CD4-positive, alpha-beta T cell treated with Interferon gamma for 1 hour (primary cell): ENCODE results near the gene ASCL4.

ENCODE experiments used
- DNase-seq: peaks from one replicate; pipeline ENCODE4 v3.0.0-alpha.2; 2020

ASCL4 gene

DNA sequence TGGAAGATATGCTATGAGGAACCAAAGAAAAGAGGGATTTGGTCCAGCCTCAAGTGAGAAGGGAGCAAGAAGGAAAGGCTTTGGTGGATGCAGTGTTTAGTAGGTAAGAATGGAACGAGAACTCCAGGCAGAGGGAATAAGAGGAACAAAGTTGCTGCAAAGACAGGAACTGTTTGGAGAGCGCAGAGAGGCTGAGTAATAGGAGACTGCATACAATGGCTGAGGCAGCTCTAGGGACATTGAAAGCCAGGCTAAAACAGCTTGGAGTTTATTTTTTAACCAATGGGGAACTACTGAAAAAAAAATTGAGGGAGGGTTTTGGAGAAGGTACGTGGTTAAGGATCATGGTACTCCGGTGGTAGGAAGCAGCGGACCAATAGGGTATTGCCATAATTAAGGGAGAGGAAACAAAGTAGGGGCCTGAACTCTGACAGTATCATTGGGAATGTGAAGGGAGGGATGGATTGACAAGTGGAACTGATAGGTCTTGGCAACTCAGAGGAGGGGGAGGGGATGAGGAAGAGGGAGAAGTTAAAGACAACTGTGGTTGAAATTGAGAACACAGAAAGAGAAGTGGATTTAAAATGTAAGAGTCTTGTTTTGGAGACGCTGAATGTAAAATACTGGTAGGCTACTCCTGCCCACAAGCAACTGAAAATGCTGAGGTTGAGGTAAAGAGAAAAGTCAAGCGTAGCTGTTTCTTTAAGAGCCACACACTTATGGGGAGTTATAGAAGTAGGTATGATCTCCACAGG is 4.8 kb downstream of the ASCL4 start:
- DNase-seq: no peak

DNA sequence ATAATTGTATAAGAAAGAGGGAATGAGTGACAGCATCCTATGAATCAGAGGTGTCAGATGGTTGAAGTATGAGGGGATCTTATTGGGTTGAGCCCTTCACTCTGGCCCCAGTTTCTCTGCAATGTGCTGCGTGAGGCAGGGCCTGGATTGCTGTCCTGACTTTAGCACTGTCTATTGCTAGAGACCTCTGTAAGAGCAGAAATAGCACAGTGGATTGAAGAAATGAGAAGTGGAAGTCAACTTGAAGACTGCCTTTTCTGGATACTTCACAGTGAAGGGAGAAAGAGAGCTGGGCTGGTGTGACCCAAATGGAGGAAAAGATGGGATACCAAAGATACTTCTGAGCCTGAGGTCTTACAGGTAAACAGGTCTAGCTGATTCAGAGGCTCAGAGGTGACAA is 5.8 kb downstream of the ASCL4 start:
- no peak for DNase-seq

DNA sequence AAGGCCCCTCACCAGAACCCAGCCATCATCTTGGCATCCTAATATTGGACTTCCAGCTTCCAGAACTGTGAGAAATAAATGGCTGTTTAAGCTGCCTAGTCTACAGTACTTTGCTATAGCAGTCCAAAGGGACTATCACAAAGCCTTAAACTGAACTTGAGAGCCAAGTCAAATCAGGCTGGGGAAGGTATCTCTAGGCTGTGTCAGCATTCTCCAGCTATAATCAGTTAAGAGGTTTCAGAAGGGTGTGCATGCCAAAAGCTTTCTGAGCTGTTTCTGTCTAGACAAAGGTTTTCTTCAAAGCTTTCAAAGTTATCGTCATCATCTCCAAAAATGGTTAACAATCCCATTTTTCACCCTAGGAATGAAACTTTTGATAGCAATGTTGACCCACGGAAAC is 7.6 kb downstream of the ASCL4 start:
- no peak for DNase-seq

DNA sequence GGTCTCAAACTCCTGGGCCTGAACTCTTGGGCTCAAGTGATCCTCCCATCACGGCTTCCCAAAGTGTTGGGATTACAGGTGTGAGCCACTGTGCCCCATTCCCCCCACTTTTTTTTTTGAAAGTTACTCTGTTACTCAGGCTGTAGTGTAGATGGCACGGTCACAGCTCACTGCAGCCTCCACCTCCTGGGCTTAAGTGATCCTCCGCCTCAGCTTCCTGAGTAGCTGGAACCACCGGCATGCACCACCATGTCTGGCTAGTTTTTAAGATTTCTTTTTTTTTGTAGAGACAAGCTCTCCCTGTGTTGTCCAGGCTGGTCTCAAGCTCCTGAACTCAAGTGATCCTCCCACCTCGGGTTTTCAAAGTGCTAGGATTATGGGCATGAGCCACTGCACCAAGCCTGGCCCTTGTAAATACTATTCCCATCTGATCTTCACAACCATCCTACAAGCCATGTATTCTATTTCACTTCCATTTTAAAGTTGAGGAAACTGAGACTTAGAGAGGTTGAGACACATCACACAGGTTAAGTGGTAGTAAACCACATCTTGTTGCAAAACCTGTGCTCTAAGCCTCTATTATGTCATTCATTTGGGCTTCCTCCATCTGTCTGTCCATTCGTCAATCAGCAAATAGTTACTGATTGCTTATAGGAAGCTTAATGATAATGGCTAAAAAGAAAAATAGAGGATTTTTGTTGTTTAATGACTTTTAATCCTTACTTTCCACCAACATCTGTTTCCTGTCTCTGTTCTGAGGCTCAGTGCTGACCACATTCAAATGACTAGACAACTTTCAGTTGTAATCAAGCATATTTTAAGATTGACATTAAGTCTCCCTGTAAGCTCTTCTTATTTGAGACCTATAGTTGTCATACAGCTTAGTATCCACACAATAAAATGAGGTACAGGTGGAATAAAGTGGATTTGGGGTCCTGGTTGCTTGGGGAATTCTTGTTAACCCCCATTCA is 9.2 kb downstream of the ASCL4 start:
- DNase-seq: no peak

DNA sequence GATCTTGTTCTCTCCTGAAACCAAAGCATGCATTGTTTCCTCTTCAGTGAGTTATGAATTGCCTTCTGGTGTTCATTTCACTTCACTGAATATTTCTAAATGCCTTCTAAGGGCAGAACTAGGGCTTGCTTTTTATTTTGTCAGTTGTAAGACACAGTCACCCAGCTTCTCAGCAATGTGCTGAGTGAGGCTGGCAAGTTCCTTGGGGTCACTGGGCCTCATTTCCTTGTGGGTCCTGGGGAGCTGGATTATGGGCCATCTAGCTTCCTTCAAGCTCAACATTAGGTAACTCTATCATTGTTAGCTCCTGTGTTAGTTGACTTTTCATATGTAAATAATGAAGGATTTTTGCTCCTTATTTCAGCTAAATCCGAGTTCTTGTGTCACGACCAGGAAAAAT is 13.8 kb downstream of the ASCL4 start:
- no peak for DNase-seq

DNA sequence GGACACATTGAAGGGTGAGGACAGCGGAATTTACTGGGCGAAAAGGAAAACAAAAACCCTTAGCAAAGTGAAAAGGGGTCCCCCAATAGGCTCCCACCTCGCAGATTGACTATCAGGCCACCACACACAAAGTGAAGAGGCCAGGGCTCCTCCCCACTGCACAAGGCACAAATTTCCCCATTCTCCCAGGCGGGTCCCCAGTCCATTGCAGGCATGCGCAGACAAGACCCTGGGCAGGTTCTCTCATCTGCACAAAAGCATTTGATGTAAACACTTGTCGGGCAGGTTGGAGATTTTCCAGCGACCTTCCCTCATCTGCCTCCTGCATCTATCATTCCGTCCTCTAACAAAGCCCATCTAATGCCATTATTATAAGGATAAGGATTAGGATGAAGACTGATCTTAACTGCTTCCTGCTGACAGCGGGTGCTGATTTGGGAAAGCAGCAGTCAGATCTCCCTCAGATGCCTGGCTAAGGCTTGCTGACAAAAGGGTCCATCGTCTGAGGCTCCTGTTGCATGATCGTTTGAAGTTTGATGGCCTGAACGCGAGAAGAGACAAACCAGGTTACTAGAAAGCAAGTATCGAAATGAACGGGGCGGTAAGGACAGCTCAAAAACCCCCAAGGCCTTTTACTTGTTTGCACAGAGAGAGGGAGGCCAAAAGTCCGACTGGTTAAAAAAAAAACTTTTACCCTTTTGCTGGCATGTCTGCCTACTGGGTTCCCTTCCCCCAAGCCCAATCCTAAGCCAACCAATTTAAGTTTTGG is 14.4 kb downstream of the ASCL4 start:
- no peak for DNase-seq

DNA sequence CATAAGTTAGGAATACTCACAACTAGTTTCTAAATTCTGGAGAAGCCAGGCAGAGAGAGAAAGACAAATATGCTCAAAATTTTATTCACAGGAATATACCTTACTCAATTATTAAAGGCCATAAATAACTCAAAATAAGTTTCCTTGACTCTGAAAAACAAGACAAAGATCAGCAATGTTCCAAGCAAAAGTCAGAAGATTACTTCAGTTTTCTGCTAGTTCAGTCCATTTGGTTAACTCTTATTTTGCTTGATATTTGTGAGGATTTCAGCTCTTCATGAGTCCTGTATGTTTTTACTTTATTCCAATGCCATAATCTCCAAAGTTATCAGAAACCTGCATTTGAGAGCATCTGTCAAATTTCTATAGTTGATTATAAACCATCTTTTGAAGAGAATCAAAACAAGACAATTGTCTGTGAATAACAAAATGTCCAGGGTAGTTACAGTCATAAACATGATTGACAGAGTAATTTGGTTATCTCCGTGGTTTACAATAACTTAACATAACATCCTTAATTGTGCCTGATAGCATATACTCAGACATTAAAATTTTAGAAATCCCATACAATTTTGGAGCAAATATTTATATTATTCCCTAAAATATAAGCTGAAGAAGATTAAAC is 17.1 kb downstream of the ASCL4 start:
- DNase-seq: no peak

DNA sequence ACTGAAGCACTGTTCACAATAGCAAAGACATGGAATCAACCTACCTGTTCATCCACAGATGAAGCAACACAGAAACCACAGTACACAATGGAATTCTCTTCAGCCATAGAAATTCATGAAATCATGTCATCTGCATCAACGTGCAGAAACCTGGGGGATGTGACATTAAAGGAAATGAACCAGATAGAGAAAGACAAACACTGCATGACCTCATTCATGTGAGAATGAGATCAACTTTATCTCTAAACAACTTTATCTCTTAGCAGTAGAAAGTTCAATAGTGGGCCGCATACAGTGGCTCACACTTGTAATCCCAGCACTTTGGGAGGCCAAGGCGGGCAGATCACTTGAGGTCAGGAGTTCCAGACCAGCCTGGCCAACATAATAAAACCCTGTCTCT is 19.9 kb downstream of the ASCL4 start:
- no peak for DNase-seq

DNA sequence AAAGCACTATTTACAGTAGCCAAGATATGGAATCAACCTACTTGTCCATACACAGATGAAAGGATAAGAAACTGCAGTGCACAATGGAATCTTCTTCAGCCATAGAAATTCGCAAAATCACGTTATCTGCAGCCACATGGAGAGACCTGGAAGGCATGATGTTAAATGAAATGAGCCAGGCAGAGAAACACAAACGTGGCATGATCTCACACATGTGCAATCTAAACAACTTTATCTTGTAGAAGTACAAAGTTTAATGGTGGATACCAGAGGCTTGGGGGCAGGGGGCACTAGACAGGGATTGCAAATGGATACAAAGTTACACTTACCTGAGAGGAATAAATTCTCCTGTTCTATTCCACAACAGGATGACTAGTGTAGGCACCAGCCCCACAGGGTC is 24.1 kb downstream of the ASCL4 start:
- no peak for DNase-seq

DNA sequence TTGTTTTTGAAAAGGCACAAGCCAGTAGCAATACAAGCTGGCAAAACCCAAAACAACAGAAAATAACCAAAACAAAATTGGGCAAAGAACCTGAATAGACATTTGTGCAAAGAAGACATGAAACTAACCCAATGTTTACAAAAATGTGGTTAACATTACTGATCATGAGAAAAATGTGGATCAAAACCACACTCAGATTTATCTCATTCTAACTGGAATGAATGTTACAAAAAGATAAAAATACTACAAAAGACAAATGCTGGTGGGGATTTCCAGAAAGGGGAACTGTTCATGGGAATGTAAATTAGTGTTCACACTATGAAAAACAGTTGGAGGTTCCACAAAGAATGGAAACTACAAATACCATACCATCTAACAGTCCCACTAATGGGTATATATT is 26.6 kb downstream of the ASCL4 start:
- no peak for DNase-seq

DNA sequence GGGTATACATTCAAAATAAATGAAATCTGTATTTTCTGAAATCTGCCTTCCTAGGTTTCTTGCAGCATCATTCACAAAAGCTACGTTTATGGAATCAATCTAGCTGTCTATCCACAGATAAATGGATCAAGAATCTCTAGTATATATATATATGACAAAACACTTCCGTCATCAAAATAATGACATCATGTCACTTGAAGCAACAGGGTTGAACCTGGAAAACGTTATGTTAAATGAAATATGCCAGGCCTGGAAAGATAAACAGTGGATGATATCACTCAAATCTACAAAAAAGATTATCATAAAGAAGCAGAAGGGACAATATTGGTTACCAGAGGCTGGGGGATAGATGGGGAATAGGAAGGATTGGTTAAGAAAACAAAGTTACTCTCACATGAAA is 28.6 kb downstream of the ASCL4 start:
- DNase-seq: no peak

DNA sequence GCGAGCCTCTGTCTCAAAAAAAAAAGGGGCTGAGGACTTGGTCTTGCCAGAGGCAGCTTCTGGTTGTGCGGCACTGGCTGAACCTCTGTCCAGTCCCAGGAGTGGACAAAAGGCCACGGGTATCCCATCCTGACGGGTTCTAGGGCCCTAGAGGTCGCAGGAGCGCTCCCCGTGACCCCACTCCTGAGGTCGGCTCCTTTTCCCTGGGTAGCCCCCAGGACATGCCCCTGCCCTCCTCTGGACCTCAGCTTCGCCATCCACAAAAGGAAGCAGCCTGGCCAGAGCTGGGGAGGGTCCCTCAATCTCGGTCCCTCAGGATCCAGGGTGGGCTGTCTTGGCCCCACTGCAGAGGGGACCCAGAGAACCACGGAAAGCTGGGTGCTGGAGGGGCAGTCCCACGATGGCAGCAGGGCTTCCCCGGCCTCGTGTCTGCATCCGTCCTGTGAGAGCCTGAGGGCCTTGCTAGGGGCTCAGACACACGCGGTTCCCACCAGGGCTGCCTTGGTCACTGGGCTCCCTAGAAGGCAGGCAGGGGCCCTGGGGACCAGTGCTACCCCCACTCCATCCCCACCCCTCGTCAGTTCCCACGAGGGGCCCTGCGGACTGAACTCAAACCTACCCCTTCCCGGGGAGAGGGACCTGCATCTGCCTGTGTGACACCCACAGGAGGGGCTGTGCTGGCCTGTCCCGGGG is 31.1 kb downstream of the ASCL4 start:
- no peak for DNase-seq

DNA sequence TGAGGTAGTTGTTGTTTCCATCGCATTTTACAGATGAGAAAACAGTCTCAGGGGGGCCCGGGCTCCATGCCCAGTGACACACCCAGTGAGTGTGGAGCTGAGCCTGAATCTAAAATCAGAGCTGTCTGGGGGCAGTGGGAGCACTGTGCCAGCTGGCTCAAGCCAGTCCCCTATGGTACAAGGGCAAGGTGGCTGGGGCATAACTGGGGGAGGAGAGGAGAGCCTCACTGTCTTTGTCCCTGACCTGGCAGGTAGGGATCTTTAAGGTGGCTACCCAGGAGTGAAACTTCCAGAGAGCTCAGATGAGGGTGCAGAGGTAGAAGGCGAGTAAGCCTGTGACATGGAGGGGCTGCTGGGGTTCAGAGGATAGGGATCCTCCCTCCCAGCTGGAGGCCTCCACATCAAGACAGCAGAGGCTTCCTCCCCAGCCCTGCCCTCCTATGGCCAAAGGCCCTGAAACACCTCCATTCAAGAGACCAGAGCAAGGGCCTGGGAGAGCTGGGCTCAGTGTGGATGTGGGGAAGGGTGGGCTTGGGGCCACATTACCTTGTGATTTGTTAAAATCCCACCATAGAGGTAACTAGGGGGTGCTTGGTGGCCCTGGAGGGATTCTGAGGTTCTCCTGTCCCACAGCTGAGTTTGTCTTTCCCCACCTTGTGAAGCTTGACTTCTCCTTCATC is 33.1 kb downstream of the ASCL4 start:
- no peak for DNase-seq

DNA sequence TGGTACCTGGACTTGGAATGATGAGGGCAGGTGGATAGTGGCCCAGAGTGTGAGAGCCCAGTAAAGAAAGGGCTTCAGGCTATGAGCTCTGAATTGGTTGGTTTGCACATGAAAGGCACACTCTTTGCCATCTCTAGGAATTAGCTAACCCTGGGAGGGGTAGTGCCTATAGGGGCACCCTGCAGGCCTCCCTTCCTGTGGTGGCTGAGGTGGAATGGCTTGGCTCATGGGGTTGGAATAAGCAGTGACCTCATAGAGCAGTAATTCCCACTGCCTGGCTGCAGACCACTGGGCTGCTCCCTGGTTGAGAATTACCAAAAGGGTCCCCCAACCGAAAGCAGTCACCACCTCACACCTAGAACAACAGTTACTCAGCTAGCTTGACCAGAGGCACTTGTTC is 42.7 kb downstream of the ASCL4 start:
- DNase-seq: no peak

DNA sequence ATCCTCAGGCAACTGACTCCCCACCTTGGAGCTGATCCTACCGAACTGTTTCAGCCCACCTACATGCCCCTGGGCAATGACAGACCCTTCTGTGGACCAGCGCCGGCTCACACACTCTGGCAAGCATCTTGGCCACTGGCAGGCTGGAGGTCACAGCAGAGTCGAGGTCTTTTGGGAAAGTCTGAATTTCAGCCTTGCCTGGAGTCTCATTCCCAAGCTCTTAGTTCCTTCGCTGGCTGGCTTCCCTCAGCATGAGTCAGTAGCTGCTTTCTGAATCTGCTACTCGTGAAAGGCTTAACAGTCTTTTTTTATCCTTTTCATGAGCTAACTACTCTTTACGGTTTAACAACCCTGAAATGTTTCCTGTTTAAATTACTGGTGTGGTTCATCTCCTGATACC is 44.5 kb downstream of the ASCL4 start:
- DNase-seq: no peak

DNA sequence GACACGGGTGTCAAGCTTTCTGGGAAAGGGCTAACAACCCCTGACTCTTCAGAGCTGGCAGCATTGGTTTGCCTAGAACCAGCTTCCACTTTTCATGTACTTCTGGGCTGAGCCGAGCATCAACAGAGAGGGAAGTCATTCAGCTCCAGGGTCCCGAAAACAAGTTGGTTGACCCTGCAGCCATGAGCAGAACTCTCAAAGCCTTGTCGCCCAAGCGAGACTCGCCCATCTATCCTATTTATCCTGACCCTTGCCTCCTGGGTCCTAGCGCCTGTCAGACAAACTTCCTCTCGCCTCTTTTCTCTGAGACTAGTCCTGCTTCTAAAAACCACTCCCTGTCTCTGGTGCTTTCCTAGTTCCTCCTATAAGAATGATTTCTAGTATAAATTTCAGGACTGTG is 47.9 kb downstream of the ASCL4 start:
- no peak for DNase-seq
